Caco-2 (cell line): Measurements from ENCODE around the gene OLA1. TPM values are rescaled to one million over a fixed set of nuclear protein-coding genes. Genes with fewer than 3 reads are reported as not detected.
"Not testable (repeated sequence)": the region's sequence is repeated elsewhere in the genome, so short reads cannot be mapped to it uniquely, and the experiment has no call there.

Experiments
- BruUV-seq: library from RNA; stranded (reverse); fragments of 400-500 nt; replicated peaks from 2 replicates; lab custom pipeline; 2021; lab: Mats Ljungman, UMichigan
- CTCF ChIA-PET: fragments of 300-600 bp; sonication (Branson Sonifier 250); formaldehyde crosslinking; loops from one replicate; lab custom pipeline; 2022; ENCODE audit warnings: antibody characterized with exemption; lab: Charles Lee
- POLR2A ChIA-PET: fragments of 300-600 bp; sonication (Branson Sonifier 250); formaldehyde crosslinking; loops from one replicate; lab custom pipeline; 2022; ENCODE audit warnings: antibody characterized with exemption; lab: Charles Lee
- DNase-seq, 2 experiments: peaks; one replicate each; pipeline versions ENCODE4 v3.0.0 to v3.0.0-alpha.2; 2020 to 2022
- H3K27me3 ChIP-seq: replicated peaks from 2 replicates; pipeline ENCODE4 v1.6.0; 2011; ENCODE audit warnings: low read length; ENCODE audit not compliant: control insufficient read depth, insufficient read depth
- H3K36me3 ChIP-seq: 2 replicates; pipeline ENCODE4 v1.5.1; 2011; ENCODE audit warnings: low read length; ENCODE audit not compliant: control insufficient read depth, insufficient read depth
- H3K4me1 ChIP-seq: fragments of 250-450 bp; sonication (Bioruptor Pico); 2 replicates; pipeline ENCODE4 v1.5.1; 2020; ENCODE audit warnings: mild to moderate bottlenecking
- H3K4me3 ChIP-seq: 2 replicates; pipeline ENCODE4 v1.5.1; 2011; ENCODE audit warnings: low read depth, mild to moderate bottlenecking, control low read depth, low read length
- H3K9me3 ChIP-seq: fragments of 250-450 bp; sonication (Bioruptor Pico); 2 replicates; pipeline ENCODE4 v1.5.1; 2020; ENCODE audit warnings: mild to moderate bottlenecking, moderate library complexity
- H3K27ac Mint-ChIP-seq: one replicate; pipeline ENCODE4 v1.8.0; 2022; ENCODE audit warnings: mixed read lengths; ENCODE audit not compliant: unreplicated experiment
- H3K27me3 Mint-ChIP-seq: one replicate; pipeline ENCODE4 v1.8.0; 2022; ENCODE audit warnings: mixed read lengths; ENCODE audit not compliant: insufficient read depth, unreplicated experiment
- H3K36me3 Mint-ChIP-seq: one replicate; pipeline ENCODE4 v1.8.0; 2022; ENCODE audit warnings: mild to moderate bottlenecking, mixed read lengths; ENCODE audit not compliant: insufficient read depth, unreplicated experiment
- H3K4me1 Mint-ChIP-seq: one replicate; pipeline ENCODE4 v1.8.0; 2022; ENCODE audit warnings: low read depth, mixed read lengths; ENCODE audit not compliant: unreplicated experiment
- H3K4me3 Mint-ChIP-seq: one replicate; pipeline ENCODE4 v1.8.0; 2022; ENCODE audit warnings: mild to moderate bottlenecking, moderate library complexity, mixed read lengths; ENCODE audit not compliant: unreplicated experiment
- H3K9me3 Mint-ChIP-seq: one replicate; pipeline ENCODE4 v1.8.0; 2022; ENCODE audit warnings: mixed read lengths; ENCODE audit not compliant: unreplicated experiment
- intact Hi-C: fragments of 100-400 bp; cut with micrococcal nuclease; formaldehyde crosslinking; loops from one replicate; pipeline ENCODE4 v1.10.0; 2022; ENCODE audit not compliant: unreplicated experiment
- total RNA-seq: library from RNA; stranded (reverse); gene quantifications from 2 replicates; pipeline ENCODE4 v1.2.3, GENCODE V29; 2022
- TF ChIP-seq, protein P1 (sequence below), 2 experiments: fragments of 200-600 bp in 1 of 2; IDR thresholded peaks; 1 replicate in 1 of 2; 2 replicates in 1 of 2; pipeline versions ENCODE4 v1.5.1 to v1.8.0; 2011 to 2022; ENCODE audit warnings: antibody characterized with exemption in 1 of 2, control low read depth in 1 of 2, inconsistent platforms in 1 of 2, low read depth in 1 of 2, low read length in 1 of 2, mild to moderate bottlenecking in 1 of 2, moderate library complexity in 1 of 2; ENCODE audit not compliant: insufficient read depth in 1 of 2, severe bottlenecking in 1 of 2, unreplicated experiment in 1 of 2

OLA1 gene
- total RNA-seq, 1 experiment from 2014 or later = 177 TPM

- POLR2A ChIA-PET = no interaction called here
- Histone ChIP-seq H3K4me1 (no peaks in the 10 kb centered on the region), H3K9me3 (no peaks in the 10 kb centered on the region), H3K4me3 (no peak overlapping the region), H3K27me3 (no peaks in the 10 kb centered on the region), H3K36me3 (no peaks in the 10 kb centered on the region)
- BruUV-seq = no TSS peak
- H3K36me3 Mint-ChIP-seq = no peaks in the 10 kb centered on the region
- no peak overlapping the region for H3K27ac Mint-ChIP-seq
- intact Hi-C loops = no loop called here
- TF ChIP-seq, protein P1, sequence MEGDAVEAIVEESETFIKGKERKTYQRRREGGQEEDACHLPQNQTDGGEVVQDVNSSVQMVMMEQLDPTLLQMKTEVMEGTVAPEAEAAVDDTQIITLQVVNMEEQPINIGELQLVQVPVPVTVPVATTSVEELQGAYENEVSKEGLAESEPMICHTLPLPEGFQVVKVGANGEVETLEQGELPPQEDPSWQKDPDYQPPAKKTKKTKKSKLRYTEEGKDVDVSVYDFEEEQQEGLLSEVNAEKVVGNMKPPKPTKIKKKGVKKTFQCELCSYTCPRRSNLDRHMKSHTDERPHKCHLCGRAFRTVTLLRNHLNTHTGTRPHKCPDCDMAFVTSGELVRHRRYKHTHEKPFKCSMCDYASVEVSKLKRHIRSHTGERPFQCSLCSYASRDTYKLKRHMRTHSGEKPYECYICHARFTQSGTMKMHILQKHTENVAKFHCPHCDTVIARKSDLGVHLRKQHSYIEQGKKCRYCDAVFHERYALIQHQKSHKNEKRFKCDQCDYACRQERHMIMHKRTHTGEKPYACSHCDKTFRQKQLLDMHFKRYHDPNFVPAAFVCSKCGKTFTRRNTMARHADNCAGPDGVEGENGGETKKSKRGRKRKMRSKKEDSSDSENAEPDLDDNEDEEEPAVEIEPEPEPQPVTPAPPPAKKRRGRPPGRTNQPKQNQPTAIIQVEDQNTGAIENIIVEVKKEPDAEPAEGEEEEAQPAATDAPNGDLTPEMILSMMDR (IDR thresholded peaks at IDR 0.05; ENCODE audit: insufficient read depth in 1 of 2, low read depth in 1 of 2, low read length in 1 of 2, severe bottlenecking in 1 of 2, unreplicated experiment in 1 of 2) = no peak
- no peak for DNase-seq
- no peaks in the 10 kb centered on the region for H3K9me3 Mint-ChIP-seq
- H3K27me3 Mint-ChIP-seq = peaks cover 4% of the 10 kb centered on the region
- H3K4me1 Mint-ChIP-seq = no peaks in the 10 kb centered on the region
- CTCF ChIA-PET = no interaction called here
- no peak overlapping the region for H3K4me3 Mint-ChIP-seq
Observed at GRCh38 chr2:174282441-174282840, 34.1 kb upstream of the OLA1 start.

DNA sequence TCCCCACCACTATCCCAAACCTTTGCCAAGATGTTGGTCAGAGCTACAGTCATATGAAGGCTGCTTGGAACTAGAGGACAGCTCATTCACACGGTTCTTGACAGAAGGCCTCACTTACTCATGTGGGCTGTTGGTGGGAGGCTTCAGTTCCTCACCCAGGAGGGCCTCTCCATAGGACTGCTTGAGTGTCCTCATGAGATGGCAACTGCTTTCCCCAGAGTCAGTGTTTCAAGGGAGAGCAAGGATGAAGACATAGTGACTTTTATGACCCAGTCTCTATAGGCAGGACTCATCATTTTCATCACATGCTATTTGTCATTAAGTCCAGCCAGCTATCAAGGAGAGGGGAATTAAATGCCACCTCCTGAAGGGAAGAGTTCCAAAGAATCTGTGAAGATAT, 33.4 kb upstream of the OLA1 start:
- ChIA-PET POLR2A (no interaction called here), CTCF (no interaction called here)
- Mint-ChIP-seq H3K27ac (no peak overlapping the region), H3K4me3 (no peak overlapping the region), H3K9me3 (no peaks in the 10 kb centered on the region), H3K4me1 (no peaks in the 10 kb centered on the region), H3K36me3 (no peaks in the 10 kb centered on the region), H3K27me3 (peaks cover 7% of the 10 kb centered on the region)
- no peak for DNase-seq
- Histone ChIP-seq H3K4me3 (no peak overlapping the region), H3K4me1 (no peaks in the 10 kb centered on the region), H3K9me3 (no peaks in the 10 kb centered on the region), H3K27me3 (no peaks in the 10 kb centered on the region), H3K36me3 (no peaks in the 10 kb centered on the region)
- TF ChIP-seq, protein P1 (IDR thresholded peaks at IDR 0.05; ENCODE audit: insufficient read depth in 1 of 2, low read depth in 1 of 2, low read length in 1 of 2, severe bottlenecking in 1 of 2, unreplicated experiment in 1 of 2) = no peak
- BruUV-seq = no TSS peak
- intact Hi-C loops = no loop called here

- Histone ChIP-seq H3K36me3 (no peaks in the 10 kb centered on the region), H3K27me3 (no peaks in the 10 kb centered on the region), H3K4me1 (no peaks in the 10 kb centered on the region), H3K9me3 (no peaks in the 10 kb centered on the region), H3K4me3 (no peak overlapping the region)
- DNase-seq = no peak
- no peak overlapping the region for H3K4me3 Mint-ChIP-seq
- no peaks in the 10 kb centered on the region for H3K36me3 Mint-ChIP-seq
- no TSS peak for BruUV-seq
- H3K27ac Mint-ChIP-seq = no peak overlapping the region
- no peaks in the 10 kb centered on the region for H3K9me3 Mint-ChIP-seq
- ChIA-PET CTCF (no interaction called here), POLR2A (no interaction called here)
- no peaks in the 10 kb centered on the region for H3K4me1 Mint-ChIP-seq
- peaks cover 7% of the 10 kb centered on the region for H3K27me3 Mint-ChIP-seq
- intact Hi-C loops = no loop called here
- TF ChIP-seq, protein P1 (IDR thresholded peaks at IDR 0.05; ENCODE audit: insufficient read depth in 1 of 2, low read depth in 1 of 2, low read length in 1 of 2, severe bottlenecking in 1 of 2, unreplicated experiment in 1 of 2) = no peak
Observed at GRCh38 chr2:174280596-174280995, 32.3 kb upstream of the OLA1 start.

- H3K27me3 ChIP-seq, BruUV-seq, CTCF ChIA-PET, H3K4me1 ChIP-seq, H3K9me3 ChIP-seq, POLR2A ChIA-PET, H3K9me3 Mint-ChIP-seq, H3K27ac Mint-ChIP-seq, intact Hi-C loops, DNase-seq, H3K4me1 Mint-ChIP-seq, H3K36me3 ChIP-seq, H3K4me3 ChIP-seq, H3K36me3 Mint-ChIP-seq, H3K4me3 Mint-ChIP-seq: not testable (repeated sequence)
- peaks cover 12% of the 10 kb centered on the region for H3K27me3 Mint-ChIP-seq
Observed at GRCh38 chr2:174270263-174270662, 21.9 kb upstream of the OLA1 start.
